Activated T-cell treated with anti-CD3 and anti-CD28 coated beads, Interleukin-2, amount 50 U/mL, for 24 hours (primary cell): ENCODE measurements around the gene ZNF699.
"Not testable (repeated sequence)": the region's sequence is repeated elsewhere in the genome, so short reads cannot be mapped to it uniquely, and the experiment has no call there.

Experiments used
- DNase-seq: peaks from one replicate; pipeline ENCODE4 v3.0.0-alpha.2; 2020
- H3K27ac Mint-ChIP-seq: 2 replicates; pipeline ENCODE4 v1.8.0; 2020; ENCODE audit warnings: mild to moderate bottlenecking, mixed read lengths
- H3K27me3 Mint-ChIP-seq: 2 replicates; pipeline ENCODE4 v1.8.0; 2020; ENCODE audit warnings: mixed read lengths
- H3K36me3 Mint-ChIP-seq: 2 replicates; pipeline ENCODE4 v1.8.0; 2020; ENCODE audit warnings: low read depth, mixed read lengths
- H3K4me1 Mint-ChIP-seq: 2 replicates; pipeline ENCODE4 v1.8.0; 2020; ENCODE audit warnings: low read depth, mixed read lengths
- H3K4me3 Mint-ChIP-seq: 2 replicates; pipeline ENCODE4 v1.8.0; 2020; ENCODE audit warnings: mild to moderate bottlenecking, moderate library complexity, mixed read lengths
- H3K9me3 Mint-ChIP-seq: 2 replicates; pipeline ENCODE4 v1.8.0; 2020; ENCODE audit warnings: mixed read lengths

The ZNF699 gene

GRCh38 chr19:9321338-9321737, 11.7 kb upstream of the ZNF699 start:
- Mint-ChIP-seq H3K4me1 (peaks cover 26% of the 10 kb centered on the region), H3K27ac (no peak overlapping the region), H3K27me3 (no peaks in the 10 kb centered on the region), H3K4me3 (no peak overlapping the region), H3K9me3 (peaks cover 30% of the 10 kb centered on the region), H3K36me3 (peaks cover 36% of the 10 kb centered on the region)
- no peak for DNase-seq

- Mint-ChIP-seq H3K27me3 (no peaks in the 10 kb centered on the region), H3K4me3 (no peak overlapping the region), H3K4me1 (peaks cover 11% of the 10 kb centered on the region), H3K36me3 (peaks cover 16% of the 10 kb centered on the region), H3K27ac (no peak overlapping the region), H3K9me3 (peaks cover 18% of the 10 kb centered on the region)
- no peak for DNase-seq
These were observed 4.1 kb upstream of the ZNF699 start for GRCh38 chr19:9313756-9314155.

- peak overlapping the region; percentile 91 for H3K4me3 Mint-ChIP-seq
- DNase-seq, result no peak
- peaks cover 18% of the 10 kb centered on the region for H3K9me3 Mint-ChIP-seq
- peaks cover 38% of the 10 kb centered on the region for H3K36me3 Mint-ChIP-seq
- peak overlapping the region; percentile 99 for H3K27ac Mint-ChIP-seq
- no peaks in the 10 kb centered on the region for H3K27me3 Mint-ChIP-seq
- H3K4me1 Mint-ChIP-seq, result peaks cover 27% of the 10 kb centered on the region
These were observed 372 bp upstream of the ZNF699 start for GRCh38 chr19:9309974-9310446.

GRCh38 chr19:9308091-9308770, 1.4 kb downstream of the ZNF699 start:
- peaks cover 51% of the 10 kb centered on the region for H3K36me3 Mint-ChIP-seq
- H3K27ac Mint-ChIP-seq, result peak overlapping the region; percentile 99
- H3K9me3 Mint-ChIP-seq, result peaks cover 18% of the 10 kb centered on the region
- DNase-seq, result no peak
- H3K4me3 Mint-ChIP-seq, result peak overlapping the region; percentile 91
- H3K4me1 Mint-ChIP-seq, result peaks cover 27% of the 10 kb centered on the region
- H3K27me3 Mint-ChIP-seq, result no peaks in the 10 kb centered on the region

GRCh38 chr19:9306443-9306842, 3.2 kb downstream of the ZNF699 start:
- H3K27me3 Mint-ChIP-seq, result no peaks in the 10 kb centered on the region
- H3K4me3 Mint-ChIP-seq, result no peak overlapping the region
- H3K9me3 Mint-ChIP-seq, result peaks cover 30% of the 10 kb centered on the region
- DNase-seq, result no peak
- H3K4me1 Mint-ChIP-seq, result peaks cover 25% of the 10 kb centered on the region
- H3K36me3 Mint-ChIP-seq, result peaks cover 69% of the 10 kb centered on the region
- no peak overlapping the region for H3K27ac Mint-ChIP-seq

GRCh38 chr19:9296336-9296735, 13.3 kb downstream of the ZNF699 start:
- Mint-ChIP-seq H3K9me3 (peaks cover 65% of the 10 kb centered on the region), H3K27ac (no peak overlapping the region), H3K36me3 (peaks cover 96% of the 10 kb centered on the region), H3K4me3 (no peak overlapping the region), H3K4me1 (no peaks in the 10 kb centered on the region), H3K27me3 (no peaks in the 10 kb centered on the region)
- DNase-seq, result no peak

GRCh38 chr19:9295411-9295849, 14.2 kb downstream of the ZNF699 start:
- Mint-ChIP-seq H3K36me3 (peaks cover 93% of the 10 kb centered on the region), H3K4me1 (no peaks in the 10 kb centered on the region), H3K4me3 (no peak overlapping the region), H3K9me3 (peaks cover 61% of the 10 kb centered on the region), H3K27ac (no peak overlapping the region), H3K27me3 (no peaks in the 10 kb centered on the region)
- DNase-seq, result no peak

- Mint-ChIP-seq H3K9me3 (peaks cover 49% of the 10 kb centered on the region), H3K4me3 (no peak overlapping the region), H3K27ac (no peak overlapping the region), H3K27me3 (no peaks in the 10 kb centered on the region), H3K36me3 (peaks cover 65% of the 10 kb centered on the region), H3K4me1 (peaks cover 1% of the 10 kb centered on the region)
- DNase-seq, result no peak
These were observed 20.3 kb downstream of the ZNF699 start for GRCh38 chr19:9289231-9289884.

GRCh38 chr19:9283485-9283884, 26.2 kb downstream of the ZNF699 start:
- Mint-ChIP-seq H3K4me3 (peak overlapping the region; percentile 64), H3K36me3 (peaks cover 26% of the 10 kb centered on the region)

GRCh38 chr19:9251236-9251635, 58.4 kb downstream of the ZNF699 start:
- H3K36me3 Mint-ChIP-seq, result no peaks in the 10 kb centered on the region
- H3K27ac Mint-ChIP-seq, result no peak overlapping the region
- no peaks in the 10 kb centered on the region for H3K4me1 Mint-ChIP-seq
- DNase-seq, result no peak
- peaks cover 15% of the 10 kb centered on the region for H3K27me3 Mint-ChIP-seq
- no peak overlapping the region for H3K4me3 Mint-ChIP-seq
- H3K9me3 Mint-ChIP-seq, result peaks cover 5% of the 10 kb centered on the region

More at GRCh38 chr19:9283485-9283884, 26.2 kb downstream of the ZNF699 start:
- H3K9me3 Mint-ChIP-seq, result peaks cover 45% of the 10 kb centered on the region
- peak; percentile 69 for DNase-seq
- H3K27me3 Mint-ChIP-seq, H3K4me1 Mint-ChIP-seq, H3K27ac Mint-ChIP-seq: not testable (repeated sequence)

GRCh38 chr19:9250630-9251029, 59.0 kb downstream of the ZNF699 start, which contains the start of gene OR7E24:
Gene OR7E24, plus strand, starts transcription at chr19:9250930. Its CDS starts 114 bp downstream, at chr19:9251044.
- Mint-ChIP-seq H3K27me3 (peaks cover 15% of the 10 kb centered on the region), H3K27ac (no peak within 1 kb of the TSS), H3K4me3 (no peak within 1 kb of the TSS), H3K9me3 (peaks cover 3% of the 10 kb centered on the region), H3K4me1 (no peaks in the 10 kb centered on the region), H3K36me3 (no peaks in the 10 kb centered on the region)
- no peak for DNase-seq
